GM18858 (cell line): ENCODE measurements around the gene KRT26.
"Not testable (repeated sequence)": the region's sequence is repeated elsewhere in the genome, so short reads cannot be mapped to it uniquely, and the experiment has no call there.

Experiments
- ATAC-seq: cut with Tn5 transposase; IDR thresholded peaks from one replicate; pipeline ENCODE4 v1.9.1; 2021; ENCODE audit not compliant: unreplicated experiment

The KRT26 gene

DNA sequence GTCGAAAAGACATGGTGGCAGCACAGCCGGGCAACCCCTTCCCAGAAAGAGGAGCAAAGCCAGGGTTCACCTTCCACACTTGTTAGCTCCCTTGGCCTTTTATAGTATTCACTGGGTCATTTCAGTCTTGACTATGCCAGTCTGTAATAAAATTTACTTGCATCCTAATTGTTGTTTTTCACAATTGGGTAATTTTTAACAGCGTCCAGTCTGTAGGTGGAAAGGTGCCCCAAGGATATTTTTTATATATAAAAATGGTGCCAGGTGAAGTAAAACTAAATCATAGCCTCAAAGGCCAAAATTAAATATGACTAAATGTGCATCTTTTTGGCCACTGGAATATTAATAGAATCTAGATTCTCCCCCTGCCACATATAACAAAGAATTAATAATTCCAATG, at the start of gene KRT26:
TSS of gene KRT26 (minus strand) at position 101 of the 400 bp plus-strand sequence. CDS start at position 13, 88 bp downstream.
- no peak for ATAC-seq

GRCh38 chr17:40821536-40821935, 49.5 kb upstream of the KRT26 start:
- no peak for ATAC-seq

DNA sequence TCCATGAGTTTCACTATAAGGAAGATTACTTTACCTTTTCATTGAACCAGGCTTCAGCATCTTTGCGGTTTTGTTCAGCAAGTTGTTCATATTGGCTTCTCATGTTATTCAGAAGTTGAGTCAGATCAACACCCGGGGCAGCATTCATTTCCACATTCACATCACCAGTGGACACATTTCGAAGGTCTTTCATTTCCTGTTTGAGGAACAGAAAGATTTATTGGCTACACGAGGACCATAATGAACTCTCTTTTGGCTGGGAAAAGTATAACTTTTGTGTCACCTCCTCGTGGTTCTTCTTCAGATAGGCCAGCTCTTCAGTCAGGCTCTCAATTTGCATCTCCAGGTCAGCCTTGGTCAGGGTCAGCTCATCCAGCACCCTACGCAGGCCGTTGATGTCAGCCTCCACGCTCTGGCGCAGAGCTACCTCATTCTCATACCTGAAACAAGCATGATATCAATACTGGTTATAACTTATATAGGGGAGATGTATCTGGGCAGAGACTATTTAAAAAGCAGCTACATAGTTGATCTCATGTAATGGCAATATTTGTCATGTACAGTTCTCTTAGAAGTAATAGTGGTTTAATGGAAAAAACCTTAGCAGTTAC, 48.3 kb upstream of the KRT26 start:
- ATAC-seq = no peak

DNA sequence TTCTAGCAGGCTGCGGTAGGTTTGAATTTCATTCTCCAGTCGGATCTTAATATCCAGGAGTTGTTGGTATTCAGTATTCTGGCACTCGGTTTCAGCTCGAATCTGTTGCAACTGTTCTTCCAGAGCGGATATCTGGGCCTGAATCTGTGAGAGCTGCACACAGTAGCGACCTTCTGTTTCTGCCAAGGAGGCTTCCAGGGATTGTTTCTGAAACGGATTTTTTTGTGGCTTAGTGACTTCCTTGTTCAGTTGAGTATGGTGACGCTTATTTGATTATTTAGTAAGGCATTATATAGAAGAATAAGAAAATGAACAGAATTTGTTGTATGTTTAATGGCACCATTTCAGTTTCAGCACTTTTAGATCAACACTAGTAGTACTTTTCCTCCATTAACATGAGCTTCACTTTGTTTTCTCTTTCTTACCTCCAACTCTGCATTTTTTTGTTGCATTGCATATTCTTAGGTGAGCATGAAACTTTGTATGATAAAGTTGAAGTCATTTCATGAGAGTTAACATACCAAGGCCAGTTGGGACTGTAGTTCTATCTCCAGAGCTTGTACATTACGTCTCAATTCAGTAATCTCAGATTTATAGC, 47.6 kb upstream of the KRT26 start:
- no peak for ATAC-seq

GRCh38 chr17:40818733-40819527, 46.9 kb upstream of the KRT26 start:
- no peak for ATAC-seq

- no peak for ATAC-seq
Observed at GRCh38 chr17:40818343-40818732, 46.3 kb upstream of the KRT26 start.

DNA sequence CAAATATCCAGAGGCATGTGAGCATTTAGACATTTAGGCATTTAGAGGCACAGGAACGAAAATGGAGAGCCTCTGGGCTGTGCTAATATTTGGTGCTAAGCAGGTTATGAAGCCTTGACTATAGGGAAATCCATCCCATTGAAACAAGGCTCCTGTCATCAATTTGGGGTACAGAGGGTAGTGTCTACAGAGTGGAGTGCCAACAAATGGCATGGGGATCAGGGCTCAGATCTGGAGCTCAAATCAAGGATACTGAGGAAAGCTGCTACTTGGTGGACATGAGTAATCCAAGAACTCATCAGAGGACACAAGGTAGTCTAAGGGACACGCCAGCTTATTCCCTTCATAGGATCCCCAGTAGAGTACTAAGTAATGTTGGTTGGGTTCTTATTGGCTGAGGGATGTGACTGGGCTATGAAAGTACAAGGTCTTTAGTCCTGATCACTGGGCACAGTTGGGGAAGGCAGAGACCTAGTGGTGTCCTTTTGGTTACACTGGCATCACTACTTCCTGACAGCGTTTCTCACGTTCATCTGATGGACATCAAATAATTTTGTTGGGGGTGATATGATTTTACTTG, 45.2 kb upstream of the KRT26 start:
- ATAC-seq = no peak

GRCh38 chr17:40816569-40816968, 44.6 kb upstream of the KRT26 start:
- no peak for ATAC-seq

GRCh38 chr17:40815381-40815780, 43.4 kb upstream of the KRT26 start:
- ATAC-seq = no peak

DNA sequence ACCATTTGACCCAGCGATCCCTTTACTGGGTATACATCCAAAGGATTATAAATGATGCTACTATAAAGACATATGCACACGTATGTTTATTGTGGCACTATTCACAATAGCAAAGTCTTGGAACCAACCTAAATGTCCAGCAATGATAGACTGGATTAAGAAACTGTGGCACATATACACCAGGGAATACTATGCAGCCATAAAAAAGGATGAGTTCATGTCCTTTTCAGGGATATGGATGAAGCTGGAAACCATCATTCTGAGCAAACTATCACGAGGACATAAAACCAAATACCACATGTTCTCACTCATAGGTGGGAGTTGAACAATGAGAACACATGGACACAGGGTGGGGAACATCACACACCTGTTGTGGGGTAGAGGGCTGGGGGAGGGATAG, 42.7 kb upstream of the KRT26 start:
- not testable (repeated sequence) for ATAC-seq

- no peak for ATAC-seq
Observed at GRCh38 chr17:40813804-40814203, 41.8 kb upstream of the KRT26 start.

DNA sequence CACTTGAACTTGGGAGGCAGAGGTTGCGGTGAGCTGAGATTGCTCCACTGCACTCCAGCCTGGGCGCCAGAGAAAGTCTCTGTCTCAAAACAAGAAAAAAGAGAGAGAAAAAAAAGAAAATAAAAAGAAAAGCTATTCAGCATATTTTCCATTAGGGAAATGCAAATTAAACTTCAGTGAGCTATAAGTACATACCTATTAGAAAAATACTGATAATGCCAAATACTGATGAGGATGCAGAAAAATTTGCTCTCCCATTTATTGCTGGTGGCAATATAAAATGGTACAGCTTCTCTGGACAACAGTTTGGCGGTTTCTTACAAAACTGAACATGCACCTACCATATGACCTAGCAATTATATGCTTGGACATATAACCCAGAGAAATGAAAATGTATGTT, 40.6 kb upstream of the KRT26 start:
- no peak for ATAC-seq

GRCh38 chr17:40810494-40810893, 38.5 kb upstream of the KRT26 start:
- ATAC-seq = no peak

DNA sequence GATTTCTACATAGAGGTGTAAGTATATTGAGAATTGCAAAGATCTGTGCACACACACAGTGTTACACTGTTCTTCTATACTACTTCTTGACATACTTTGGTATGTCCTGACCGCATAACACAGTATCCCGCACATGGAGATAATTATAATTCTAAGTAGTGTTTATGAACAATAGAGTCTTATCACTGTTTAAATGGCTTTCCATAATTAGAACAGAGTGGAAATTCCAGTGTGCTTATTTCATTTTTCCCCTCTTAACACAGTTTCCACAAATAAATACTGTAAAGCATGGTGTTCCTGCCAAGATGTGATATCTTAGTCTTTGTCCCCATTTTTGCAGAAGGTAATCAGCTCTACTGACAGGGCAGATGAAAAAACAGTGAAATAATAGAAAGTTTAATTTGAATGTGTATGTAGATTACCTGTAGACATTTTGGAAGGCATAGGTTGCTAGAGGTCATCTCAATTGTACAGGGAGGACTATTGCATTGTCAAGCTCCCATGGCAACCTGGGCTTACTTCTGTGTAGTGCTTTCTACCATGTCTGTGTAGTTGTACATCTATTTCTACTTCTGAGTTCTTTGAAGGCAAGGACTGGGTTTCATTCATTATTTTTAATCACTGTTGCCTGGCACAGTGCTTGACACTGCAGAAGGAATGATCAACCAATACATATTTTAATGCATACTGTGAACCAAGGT, 37.9 kb upstream of the KRT26 start:
- ATAC-seq = no peak

DNA sequence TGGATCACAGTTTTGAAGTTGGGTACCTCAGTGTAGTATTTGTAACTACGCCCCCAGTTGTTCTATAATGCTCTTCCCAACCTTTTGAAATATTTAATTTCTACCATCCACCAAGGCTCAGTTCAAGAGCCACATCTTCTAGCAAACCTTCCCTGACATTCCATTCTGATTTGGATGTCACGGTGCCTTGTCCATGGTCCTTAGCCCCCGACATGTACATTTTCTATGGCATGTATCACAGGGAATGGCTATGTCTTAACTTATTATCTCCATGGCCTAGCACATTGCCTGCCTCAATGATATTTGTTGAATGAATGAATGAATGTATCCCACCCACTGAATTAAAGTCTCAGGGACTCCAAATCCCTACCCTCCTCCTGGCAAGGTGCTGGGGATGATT, 34.1 kb upstream of the KRT26 start:
- no peak for ATAC-seq

GRCh38 chr17:40803617-40804082, 31.6 kb upstream of the KRT26 start:
- ATAC-seq = no peak

DNA sequence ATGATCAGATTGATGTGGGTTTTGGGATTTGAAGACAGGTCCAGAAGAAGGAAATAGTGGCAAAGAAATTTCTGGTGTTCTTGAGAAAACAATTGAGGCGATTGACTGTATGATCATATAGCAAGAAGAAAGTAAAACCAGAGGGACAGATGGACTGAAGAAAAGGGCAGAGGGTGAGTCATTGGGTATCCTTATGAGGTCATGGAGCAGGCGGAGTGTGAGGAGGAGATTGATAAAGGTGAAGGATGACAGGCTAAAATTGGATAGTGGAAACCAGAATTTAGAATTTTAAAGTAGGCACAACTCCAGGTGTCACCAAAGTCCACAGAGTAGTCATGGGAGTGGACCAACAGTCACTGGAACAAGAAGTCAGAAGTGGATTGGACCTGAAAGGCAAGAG, 29.2 kb upstream of the KRT26 start:
- no peak for ATAC-seq

DNA sequence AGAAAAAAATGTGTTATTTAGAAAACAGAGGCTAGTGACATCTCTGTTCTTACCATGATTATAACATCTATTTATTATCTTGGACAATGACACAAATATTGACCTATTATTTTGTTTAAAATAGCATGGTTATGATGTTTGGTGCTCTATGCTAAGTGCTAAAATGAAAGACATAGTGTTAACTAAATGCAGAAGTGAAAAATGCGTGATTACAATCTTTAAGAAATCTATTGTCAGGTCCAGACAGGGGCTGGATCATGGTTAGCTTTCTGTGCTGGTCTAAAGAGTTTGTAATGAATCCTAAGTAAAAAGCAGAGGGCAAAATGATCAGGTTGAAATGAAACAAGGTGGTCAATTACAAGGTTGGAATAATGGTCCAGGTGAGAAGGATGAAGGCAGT, 28.4 kb upstream of the KRT26 start:
- no peak for ATAC-seq

DNA sequence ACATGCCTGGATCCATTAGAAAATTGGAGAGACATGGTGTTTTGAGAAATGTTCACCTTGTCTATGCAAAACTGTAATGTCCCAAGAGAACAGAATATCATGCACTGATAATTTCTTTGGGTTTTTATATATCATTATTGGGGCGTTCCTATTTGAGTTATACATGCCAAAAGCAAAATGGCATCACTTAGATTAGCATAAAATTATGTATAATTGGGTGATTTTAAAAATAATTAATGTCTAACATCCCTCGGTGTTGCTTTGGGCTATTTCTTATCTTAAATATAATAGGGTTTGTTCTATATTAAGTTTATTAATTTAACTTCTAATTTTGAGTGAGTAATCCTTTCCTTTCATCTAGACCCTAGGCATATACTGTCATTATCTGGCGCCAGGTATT, 27.9 kb upstream of the KRT26 start, which contains the start of gene KRT28:
TSS of gene KRT28 (minus strand) at position 101 of the 400 bp plus-strand sequence. CDS start at position 35, 66 bp downstream.
- no peak for ATAC-seq

GRCh38 chr17:40796846-40797245, 24.8 kb upstream of the KRT26 start:
- no peak for ATAC-seq

DNA sequence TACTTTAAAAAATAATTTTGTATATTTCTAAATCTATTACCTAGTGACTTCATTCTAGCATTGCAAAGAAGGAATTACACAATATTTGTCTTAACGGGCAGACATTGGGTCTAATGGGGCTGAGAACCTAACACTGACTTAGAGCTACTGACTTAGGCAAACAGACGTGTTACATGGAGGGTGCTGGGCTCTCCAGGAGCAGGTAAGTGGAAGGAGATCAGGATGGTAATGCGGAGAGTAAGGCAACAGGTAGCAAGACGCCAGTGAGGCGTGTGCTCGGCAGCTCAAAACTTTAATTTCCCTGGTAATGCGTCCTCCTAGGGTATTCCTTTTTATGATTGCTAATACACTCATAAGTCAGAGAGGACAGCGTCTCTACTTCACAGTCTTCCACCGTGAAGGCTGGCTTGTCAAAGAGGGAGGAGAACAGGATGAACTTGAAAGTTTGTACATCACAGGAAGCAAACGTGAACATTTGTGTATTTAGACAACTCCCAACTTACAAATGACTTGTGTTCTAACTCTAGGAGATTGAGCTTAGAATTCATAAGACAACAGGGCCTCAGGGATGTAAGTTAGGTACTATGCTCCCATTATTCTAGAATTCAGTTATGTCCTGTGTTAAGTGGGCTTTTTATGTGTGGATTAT, 23.1 kb upstream of the KRT26 start:
- no peak for ATAC-seq
